GM12878 (cell line): ENCODE results near the gene CAVIN1. TPM values are rescaled to one million over a fixed set of nuclear protein-coding genes. Genes with fewer than 3 reads are reported as not detected.

ENCODE experiments used
- ATAC-seq: fragments of 200-7000 bp; cut with Tn5 transposase; 3 replicates; pipeline ENCODE4 v1.9.1; 2020; ENCODE audit warnings: mild to moderate bottlenecking, moderate library complexity
- BruUV-seq: library from RNA; stranded (reverse); fragments of 400-500 nt; replicated peaks from 2 replicates; lab custom pipeline; 2021; lab: Mats Ljungman, UMichigan
- CTCF ChIA-PET: fragments of 300-600 bp; sonication (Branson Sonifier 250); formaldehyde crosslinking; extraction: SDS; loops from one replicate; lab custom pipeline; 2021; ENCODE audit warnings: inconsistent platforms; lab: Yijun Ruan, JAX
- POLR2A ChIA-PET: fragments of 350-600 bp; formaldehyde crosslinking; extraction: SDS; loops from one replicate; lab custom pipeline; 2021; ENCODE audit warnings: inconsistent platforms; lab: Charles Lee
- RAD21 ChIA-PET: fragments of 300-600 bp; sonication (Branson Sonifier 250); formaldehyde crosslinking; loops from one replicate; lab custom pipeline; 2023; ENCODE audit warnings: antibody characterized with exemption; ENCODE audit not compliant: unreplicated experiment; lab: Charles Lee
- SMC1A ChIA-PET: fragments of 300-600 bp; sonication (Branson Sonifier 250); formaldehyde crosslinking; loops from one replicate; lab custom pipeline; 2023; ENCODE audit not compliant: unreplicated experiment, uncharacterized antibody; lab: Charles Lee
- DNase-seq: peaks from one replicate; pipeline ENCODE4 v3.0.0-alpha.2; 2011; ENCODE audit warnings: low read depth, low spot score
- FAIRE-seq: peaks from 3 replicates; lab custom pipeline; 2011; peaks lifted over from hg19 to GRCh38; lab: Jason Lieb, UNC
- H2AFZ ChIP-seq: 2 replicates; pipeline ENCODE4 v1.6.0; 2011; ENCODE audit warnings: low read depth, low read length, control low read depth; ENCODE audit not compliant: control insufficient read depth
- H3K27ac ChIP-seq: 2 replicates; pipeline ENCODE4 v1.5.1; 2011; ENCODE audit warnings: control low read depth; ENCODE audit not compliant: control insufficient read depth, insufficient read depth
- H3K27me3 ChIP-seq, 2 experiments: replicated peaks in 1 of 2; 2 replicates each; pipeline versions ENCODE4 v1.6.0 to v1.6.1; 2011; ENCODE audit warnings: low read length in 1 of 2; ENCODE audit not compliant: control insufficient read depth in 2 of 2, insufficient read depth in 2 of 2
- H3K36me3 ChIP-seq, 2 experiments: 2 replicates each; pipeline ENCODE4 v1.5.1; 2011; ENCODE audit warnings: low read length in 1 of 2; ENCODE audit not compliant: control insufficient read depth in 2 of 2, insufficient read depth in 2 of 2
- H3K4me1 ChIP-seq: 2 replicates; pipeline ENCODE4 v1.6.1; 2011; ENCODE audit warnings: mild to moderate bottlenecking, low read length, moderate library complexity, mixed read lengths; ENCODE audit not compliant: control insufficient read depth, insufficient read depth
- H3K4me2 ChIP-seq: 2 replicates; pipeline ENCODE4 v1.6.0; 2011; ENCODE audit warnings: control low read depth; ENCODE audit not compliant: control insufficient read depth, insufficient read depth
- H3K4me3 ChIP-seq: fragments of 200-600 bp; sonication (generic); 2 replicates; pipeline ENCODE4 v1.5.1; 2016
- H3K79me2 ChIP-seq: 2 replicates; pipeline ENCODE4 v1.6.0; 2011; ENCODE audit warnings: low read length; ENCODE audit not compliant: control insufficient read depth, insufficient read depth
- H3K9ac ChIP-seq: 2 replicates; pipeline ENCODE4 v1.8.0; 2011; ENCODE audit warnings: low read length, control low read depth, mixed read lengths; ENCODE audit not compliant: control insufficient read depth, insufficient read depth
- H3K9me3 ChIP-seq: replicated peaks from 3 replicates; pipeline ENCODE4 v1.5.1; 2011; ENCODE audit warnings: mild to moderate bottlenecking, low read length; ENCODE audit not compliant: control insufficient read depth, insufficient read depth
- H4K20me1 ChIP-seq: 2 replicates; pipeline ENCODE4 v1.6.0; 2011; ENCODE audit not compliant: control insufficient read depth, insufficient read depth
- JUNB ChIP-seq: IDR thresholded peaks from 2 replicates; pipeline ENCODE4 v1.6.1; 2016; ENCODE audit warnings: antibody characterized with exemption, mild to moderate bottlenecking
- NR2C1 ChIP-seq: fragments of 450-650 bp; IDR thresholded peaks from 2 replicates; pipeline ENCODE4 v1.6.1; 2017; ENCODE audit warnings: antibody characterized with exemption, mild to moderate bottlenecking, moderate library complexity
- PRDM15 ChIP-seq: fragments of 450-650 bp; formaldehyde crosslinking; IDR thresholded peaks from 2 replicates; pipeline ENCODE4 v1.4.0; 2020; ENCODE audit warnings: mild to moderate bottlenecking, moderate library complexity
- TCF12 ChIP-seq: IDR thresholded peaks from 2 replicates; pipeline ENCODE4 v1.6.1; 2011; ENCODE audit warnings: low read depth, mild to moderate bottlenecking, low read length
- WGBS: methylation state at CpG from one replicate; pipeline ENCODE4 v1.1.6; 2016; ENCODE audit warnings: low lambda C conversion rate; ENCODE audit not compliant: insufficient replicate concordance, insufficient coverage; ENCODE audit errors: missing lambda C conversion rate; 5-methylcytosine and 5-hydroxymethylcytosine counted together
- in situ Hi-C: fragments of 300-500 bp; cut with MboI; formaldehyde crosslinking; loops from 9 replicates; pipeline ENCODE4 v1.14.3; 2018; ENCODE audit warnings: mixed read lengths
- intact Hi-C: fragments of 100-400 bp; cut with micrococcal nuclease; formaldehyde crosslinking; loops from one replicate; pipeline ENCODE4 v1.14.2; 2022; ENCODE audit not compliant: unreplicated experiment
- polyA plus RNA-seq, 11 experiments: library from polyadenylated mRNA; depleted of rRNA in 4 of 11; unstranded in 6 of 11; stranded (reverse) in 5 of 11; fragments of >200 nt; fragmentation: Nextera tagmentation in 4 of 11; fragmentation: Illumina TruSeq in 1 of 11; extraction: Ambion mirVana in 4 of 11; extraction: Trizol in 1 of 11; gene quantifications; 1 replicate in 1 of 11; 2 replicates in 10 of 11; pipeline versions ENCODE4 v1.2.1 to v1.2.3, GENCODE V29; 2011 to 2016; ENCODE audit warnings: inconsistent platforms in 2 of 11, missing spikeins in 2 of 11, low read depth in 1 of 11
- total RNA-seq, 4 experiments: library from RNA; depleted of rRNA in 3 of 4; stranded (reverse); fragments of >200 nt in 3 of 4; fragmentation: Illumina TruSeq in 1 of 4; extraction: Trizol in 1 of 4; gene quantifications; 2 replicates each; pipeline versions ENCODE4 v1.2.1 to v1.2.3, GENCODE V29; 2013 to 2021
- TF ChIP-seq, protein P1 (sequence below): fragments of 450-650 bp; IDR thresholded peaks from 2 replicates; pipeline ENCODE4 v1.6.1; 2017; ENCODE audit warnings: mild to moderate bottlenecking, moderate library complexity

Gene CAVIN1
- total and polyA plus RNA-seq, 10 of the 15 experiments (the other 5 are each of a cell fraction or from before 2014, with no cell fraction given): 0.03 to 1.1 (median 0.37) TPM

- POLR2A ChIA-PET: interaction anchor here (1.3 kb wide), 1 partner anchor 120 kb away, joined by 3 read pairs; no protein-coding TSS in a partner anchor
- Histone ChIP-seq H3K36me3 (no peaks in the 10 kb centered on the region), H3K9ac (no peak overlapping the region), H3K79me2 (no peaks in the 10 kb centered on the region)
- no peak for TF ChIP-seq JUNB
- TF ChIP-seq, all 136 proteins: peak for 0
- ChIA-PET RAD21 (interaction anchor here (0.7 to 2.1 kb wide), 6 partner anchors 13 to 187 kb away, joined by 3 to 6 read pairs (median 4); no protein-coding TSS in a partner anchor), SMC1A (interaction anchor here (0.8 to 22.3 kb wide), 6 partner anchors 13 to 519 kb away, joined by 3 to 528 read pairs (median 4); partner anchors contain the start of gene CAVIN1), CTCF (interaction anchor here (0.6 to 16.2 kb wide), 11 partner anchors 19 to 188 kb away, joined by 3 to 732 read pairs (median 5); no protein-coding TSS in a partner anchor)
- Histone ChIP-seq H3K4me2 (no peak overlapping the region), H3K27ac (no peak overlapping the region), H3K4me3 (no peak overlapping the region), H2AFZ (no peak overlapping the region), H3K27me3 (no peaks in the 10 kb centered on the region), H3K9me3 (no peaks in the 10 kb centered on the region), H3K4me1 (peaks cover 4% of the 10 kb centered on the region; the same call in 1 of the 2 replicates), H4K20me1 (no peaks in the 10 kb centered on the region; the same call in 1 of the 2 replicates)
- FAIRE-seq (no peak), ATAC-seq (no peak), DNase-seq (no peak)
- no TSS peak for BruUV-seq
- WGBS: 4% methylated on average over 5 of the region's 5 CpGs
- in situ Hi-C loops (no loop called here), intact Hi-C loops (loop anchor here (5.0 to 10.0 kb wide), 3 partner anchors 108 to 225 kb away; partner anchors contain the start of genes HCRT and KCNH4)
Measured at GRCh38 chr17:42409523-42410318, 13.3 kb downstream of the CAVIN1 start.

DNA sequence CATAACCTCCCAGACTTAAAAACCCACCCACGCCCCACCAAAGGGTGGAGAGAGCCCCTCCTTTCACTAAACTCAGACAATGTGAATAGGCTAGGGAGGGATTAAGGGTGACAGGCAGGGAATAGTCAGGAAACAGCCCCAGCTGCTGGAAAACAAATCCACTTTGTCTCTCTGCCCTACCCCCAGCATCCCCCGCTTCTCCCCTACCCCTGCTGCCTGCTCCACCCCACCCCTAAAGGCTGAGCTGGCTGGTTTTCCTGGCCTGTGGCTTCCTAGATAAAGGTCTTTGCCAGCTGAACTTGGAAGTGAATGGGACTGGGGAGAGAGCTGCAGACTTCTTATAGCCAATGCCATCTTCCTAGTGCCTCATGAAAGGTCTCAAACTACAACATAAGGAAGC is 15.0 kb downstream of the CAVIN1 start:
- Histone ChIP-seq H3K9ac (no peak overlapping the region), H3K4me1 (peaks cover 4% of the 10 kb centered on the region; the same call in 1 of the 2 replicates), H3K4me3 (no peak overlapping the region), H4K20me1 (no peaks in the 10 kb centered on the region; the same call in 1 of the 2 replicates), H3K27ac (no peak overlapping the region), H3K79me2 (no peaks in the 10 kb centered on the region), H3K27me3 (no peaks in the 10 kb centered on the region), H3K9me3 (no peaks in the 10 kb centered on the region), H2AFZ (no peak overlapping the region), H3K36me3 (no peaks in the 10 kb centered on the region), H3K4me2 (no peak overlapping the region)
- FAIRE-seq (no peak), ATAC-seq (no peak), DNase-seq (no peak)
- SMC1A ChIA-PET: interaction anchor here (0.7 to 22.3 kb wide), 11 partner anchors 8 to 434 kb away, joined by 3 to 528 read pairs (median 5); partner anchors contain the start of gene KCNH4
- in situ Hi-C loops (no loop called here), intact Hi-C loops (loop anchor here (5.0 to 10.0 kb wide), 3 partner anchors 109 to 223 kb away; partner anchors contain the start of genes HCRT and KCNH4)
- BruUV-seq: no TSS peak
- WGBS: 95% methylated on average over 1 of the region's 2 CpGs
- RAD21 ChIA-PET: interaction anchor here (1.0 to 11.0 kb wide), 10 partner anchors 11 to 224 kb away, joined by 3 to 373 read pairs (median 4); no protein-coding TSS in a partner anchor
- CTCF ChIA-PET: interaction anchor here (0.9 to 16.2 kb wide), 8 partner anchors 9 to 185 kb away, joined by 4 to 732 read pairs (median 23); partner anchors contain the start of gene NAGLU
- POLR2A ChIA-PET: interaction anchor here (0.6 kb wide), 1 partner anchor 186 kb away, joined by 4 read pairs; no protein-coding TSS in a partner anchor
- TF ChIP-seq, protein P1, sequence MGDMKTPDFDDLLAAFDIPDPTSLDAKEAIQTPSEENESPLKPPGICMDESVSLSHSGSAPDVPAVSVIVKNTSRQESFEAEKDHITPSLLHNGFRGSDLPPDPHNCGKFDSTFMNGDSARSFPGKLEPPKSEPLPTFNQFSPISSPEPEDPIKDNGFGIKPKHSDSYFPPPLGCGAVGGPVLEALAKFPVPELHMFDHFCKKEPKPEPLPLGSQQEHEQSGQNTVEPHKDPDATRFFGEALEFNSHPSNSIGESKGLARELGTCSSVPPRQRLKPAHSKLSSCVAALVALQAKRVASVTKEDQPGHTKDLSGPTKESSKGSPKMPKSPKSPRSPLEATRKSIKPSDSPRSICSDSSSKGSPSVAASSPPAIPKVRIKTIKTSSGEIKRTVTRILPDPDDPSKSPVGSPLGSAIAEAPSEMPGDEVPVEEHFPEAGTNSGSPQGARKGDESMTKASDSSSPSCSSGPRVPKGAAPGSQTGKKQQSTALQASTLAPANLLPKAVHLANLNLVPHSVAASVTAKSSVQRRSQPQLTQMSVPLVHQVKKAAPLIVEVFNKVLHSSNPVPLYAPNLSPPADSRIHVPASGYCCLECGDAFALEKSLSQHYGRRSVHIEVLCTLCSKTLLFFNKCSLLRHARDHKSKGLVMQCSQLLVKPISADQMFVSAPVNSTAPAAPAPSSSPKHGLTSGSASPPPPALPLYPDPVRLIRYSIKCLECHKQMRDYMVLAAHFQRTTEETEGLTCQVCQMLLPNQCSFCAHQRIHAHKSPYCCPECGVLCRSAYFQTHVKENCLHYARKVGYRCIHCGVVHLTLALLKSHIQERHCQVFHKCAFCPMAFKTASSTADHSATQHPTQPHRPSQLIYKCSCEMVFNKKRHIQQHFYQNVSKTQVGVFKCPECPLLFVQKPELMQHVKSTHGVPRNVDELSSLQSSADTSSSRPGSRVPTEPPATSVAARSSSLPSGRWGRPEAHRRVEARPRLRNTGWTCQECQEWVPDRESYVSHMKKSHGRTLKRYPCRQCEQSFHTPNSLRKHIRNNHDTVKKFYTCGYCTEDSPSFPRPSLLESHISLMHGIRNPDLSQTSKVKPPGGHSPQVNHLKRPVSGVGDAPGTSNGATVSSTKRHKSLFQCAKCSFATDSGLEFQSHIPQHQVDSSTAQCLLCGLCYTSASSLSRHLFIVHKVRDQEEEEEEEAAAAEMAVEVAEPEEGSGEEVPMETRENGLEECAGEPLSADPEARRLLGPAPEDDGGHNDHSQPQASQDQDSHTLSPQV: no peak
- TF ChIP-seq NR2C1 (no peak), TCF12 (no peak), PRDM15 (CRISPR knock-in tag) (no peak)
